ENCODE data around the gene ADGRG6.

GRCh38 chr6:142300302-142300701 lies 1.5 kb upstream of the ADGRG6 start:
- TF ChIP-seq, protein P1, sequence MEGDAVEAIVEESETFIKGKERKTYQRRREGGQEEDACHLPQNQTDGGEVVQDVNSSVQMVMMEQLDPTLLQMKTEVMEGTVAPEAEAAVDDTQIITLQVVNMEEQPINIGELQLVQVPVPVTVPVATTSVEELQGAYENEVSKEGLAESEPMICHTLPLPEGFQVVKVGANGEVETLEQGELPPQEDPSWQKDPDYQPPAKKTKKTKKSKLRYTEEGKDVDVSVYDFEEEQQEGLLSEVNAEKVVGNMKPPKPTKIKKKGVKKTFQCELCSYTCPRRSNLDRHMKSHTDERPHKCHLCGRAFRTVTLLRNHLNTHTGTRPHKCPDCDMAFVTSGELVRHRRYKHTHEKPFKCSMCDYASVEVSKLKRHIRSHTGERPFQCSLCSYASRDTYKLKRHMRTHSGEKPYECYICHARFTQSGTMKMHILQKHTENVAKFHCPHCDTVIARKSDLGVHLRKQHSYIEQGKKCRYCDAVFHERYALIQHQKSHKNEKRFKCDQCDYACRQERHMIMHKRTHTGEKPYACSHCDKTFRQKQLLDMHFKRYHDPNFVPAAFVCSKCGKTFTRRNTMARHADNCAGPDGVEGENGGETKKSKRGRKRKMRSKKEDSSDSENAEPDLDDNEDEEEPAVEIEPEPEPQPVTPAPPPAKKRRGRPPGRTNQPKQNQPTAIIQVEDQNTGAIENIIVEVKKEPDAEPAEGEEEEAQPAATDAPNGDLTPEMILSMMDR (IDR thresholded peaks at IDR 0.05; ENCODE audit: low read length), result no peak
- no peak for TF ChIP-seq EZH2 (IDR thresholded peaks at IDR 0.05; ENCODE audit: borderline replicate concordance, low read length)

Measured in OCI-LY1 (cell line).